GM23338 (cell line): ENCODE data around the gene NBAS. TPM values are rescaled to one million over a fixed set of nuclear protein-coding genes. Genes with fewer than 3 reads are reported as not detected.
A peak's percentile ranks its signal among the peaks of the same experiment; 100 is the strongest.

ENCODE experiments used
- ATAC-seq: fragments of 200-7000 bp; cut with Tn5 transposase; 3 replicates; pipeline ENCODE4 v1.9.1; 2020
- DNase-seq: peaks from one replicate; pipeline ENCODE4 v3.0.0-alpha.2; 2015; ENCODE audit warnings: low spot score
- H2AFZ ChIP-seq: fragments of 200-600 bp; sonication (generic); 2 replicates; pipeline ENCODE4 v1.8.0; 2016; ENCODE audit warnings: antibody characterized with exemption, mild to moderate bottlenecking, moderate library complexity
- H3F3A ChIP-seq: fragments of 200-600 bp; sonication (generic); replicated peaks from 2 replicates; pipeline ENCODE4 v1.8.0; 2017; ENCODE audit warnings: antibody characterized with exemption, mixed run types, low read depth
- H3K27ac ChIP-seq: fragments of 200-600 bp; sonication (generic); 2 replicates; pipeline ENCODE4 v1.6.1; 2016; ENCODE audit warnings: low read depth
- H3K27me3 ChIP-seq: fragments of 200-600 bp; sonication (generic); 2 replicates; pipeline ENCODE4 v1.8.0; 2016; ENCODE audit warnings: mild to moderate bottlenecking, mixed run types, moderate library complexity; ENCODE audit not compliant: insufficient read depth
- H3K36me3 ChIP-seq: fragments of 200-600 bp; sonication (generic); 2 replicates; pipeline ENCODE4 v1.8.0; 2016; ENCODE audit warnings: mild to moderate bottlenecking; ENCODE audit not compliant: insufficient read depth
- H3K4me1 ChIP-seq: fragments of 200-600 bp; sonication (generic); 2 replicates; pipeline ENCODE4 v1.8.0; 2016; ENCODE audit warnings: mild to moderate bottlenecking, moderate library complexity; ENCODE audit not compliant: insufficient read depth
- H3K4me2 ChIP-seq: fragments of 200-600 bp; sonication (generic); 2 replicates; pipeline ENCODE4 v1.7.1; 2017; ENCODE audit warnings: mixed run types
- H3K4me3 ChIP-seq: fragments of 200-600 bp; sonication (generic); 2 replicates; pipeline ENCODE4 v1.6.1; 2016; ENCODE audit warnings: mixed run types
- H3K79me2 ChIP-seq: fragments of 200-600 bp; sonication (generic); replicated peaks from 2 replicates; pipeline ENCODE4 v1.8.0; 2017; ENCODE audit warnings: mild to moderate bottlenecking; ENCODE audit not compliant: insufficient read depth
- H3K9me2 ChIP-seq: fragments of 200-600 bp; sonication (generic); 2 replicates; pipeline ENCODE4 v1.8.0; 2017; ENCODE audit not compliant: insufficient read depth
- H4K20me1 ChIP-seq: fragments of 200-600 bp; sonication (generic); replicated peaks from 2 replicates; pipeline ENCODE4 v1.8.0; 2017; ENCODE audit warnings: mild to moderate bottlenecking; ENCODE audit not compliant: insufficient read depth
- H3K27ac Mint-ChIP-seq: 2 replicates; pipeline ENCODE4 v1.8.0; 2020; ENCODE audit warnings: inconsistent platforms, mild to moderate bottlenecking, moderate library complexity, mixed read lengths
- H3K27me3 Mint-ChIP-seq: 3 replicates; pipeline ENCODE4 v1.8.0; 2022; ENCODE audit warnings: low read depth, mild to moderate bottlenecking, moderate library complexity, mixed read lengths, inconsistent platforms; ENCODE audit not compliant: insufficient read depth, poor library complexity
- H3K36me3 Mint-ChIP-seq: 3 replicates; pipeline ENCODE4 v1.8.0; 2021; ENCODE audit warnings: low read depth, mild to moderate bottlenecking, inconsistent platforms, moderate library complexity, mixed read lengths
- H3K4me1 Mint-ChIP-seq: 3 replicates; pipeline ENCODE4 v1.8.0; 2020; ENCODE audit warnings: mild to moderate bottlenecking, inconsistent platforms, mixed read lengths
- H3K4me3 Mint-ChIP-seq: 3 replicates; pipeline ENCODE4 v1.8.0; 2021; ENCODE audit warnings: moderate library complexity, mild to moderate bottlenecking, inconsistent platforms, mixed read lengths
- H3K9me3 Mint-ChIP-seq: 3 replicates; pipeline ENCODE4 v1.8.0; 2020; ENCODE audit warnings: moderate library complexity, mild to moderate bottlenecking, inconsistent platforms, mixed read lengths
- CREB1 ChIP-seq: fragments of 250-450 bp; sonication (Bioruptor Pico); IDR thresholded peaks from 2 replicates; pipeline ENCODE4 v1.5.0; 2020; ENCODE audit warnings: low read depth, mild to moderate bottlenecking, moderate library complexity
- CTCF ChIP-seq, 2 experiments: fragments of 200-600 bp in 1 of 2; sonication (generic) in 1 of 2; conservative IDR thresholded peaks; 2 replicates each; pipeline versions ENCODE4 v1.5.1 to v1.6.1; 2016 to 2017; ENCODE audit warnings: antibody characterized with exemption in 2 of 2, low read depth in 2 of 2, mild to moderate bottlenecking in 2 of 2, moderate library complexity in 1 of 2
- EZH2 ChIP-seq: fragments of 200-600 bp; sonication (generic); IDR thresholded peaks from one replicate; pipeline ENCODE4 v1.8.0; 2017; ENCODE audit warnings: antibody characterized with exemption, mild to moderate bottlenecking, low read depth; ENCODE audit not compliant: unreplicated experiment
- EZH2phosphoT487 ChIP-seq: fragments of 200-600 bp; sonication (generic); IDR thresholded peaks from one replicate; pipeline ENCODE4 v1.8.1; 2018; ENCODE audit warnings: antibody characterized with exemption; ENCODE audit not compliant: unreplicated experiment
- JUNB ChIP-seq: IDR thresholded peaks from one replicate; pipeline ENCODE4 v1.6.1; 2016; ENCODE audit warnings: antibody characterized with exemption; ENCODE audit not compliant: unreplicated experiment
- NANOG ChIP-seq: IDR thresholded peaks from 2 replicates; pipeline ENCODE4 v1.6.1; 2016; ENCODE audit warnings: antibody characterized with exemption, borderline replicate concordance
- ZNF331 ChIP-seq: fragments of 250-450 bp; sonication (Bioruptor Pico); IDR thresholded peaks from 2 replicates; pipeline ENCODE4 v1.5.0; 2020; ENCODE audit warnings: low read depth, mild to moderate bottlenecking, moderate library complexity
- polyA plus RNA-seq: library from polyadenylated mRNA; unstranded; fragments of >200 nt; fragmentation: Nextera tagmentation; extraction: Ambion mirVana; gene quantifications from 2 replicates; pipeline ENCODE4 v1.2.1, GENCODE V29; 2016
- total RNA-seq: library from RNA; depleted of rRNA; stranded (reverse); fragments of >200 nt; shearing (Covaris generic); gene quantifications from 2 replicates; pipeline ENCODE4 v1.2.3, GENCODE V29; 2014

Gene NBAS
- total and polyA plus RNA-seq, 2 experiments from 2014 or later: 24.8 to 38.9 TPM

- Histone ChIP-seq H3K27ac (no peak overlapping the region), H3K9me2 (no peaks in the 10 kb centered on the region; the same call in 1 of the 2 replicates), H3K27me3 (no peaks in the 10 kb centered on the region), H3K36me3 (no peaks in the 10 kb centered on the region), H3K79me2 (no peaks in the 10 kb centered on the region), H3K4me2 (no peak overlapping the region), H3K4me1 (no peaks in the 10 kb centered on the region), H3F3A (no peaks in the 10 kb centered on the region), H2AFZ (no peak overlapping the region), H4K20me1 (no peaks in the 10 kb centered on the region), H3K4me3 (no peak overlapping the region)
- peaks cover 4% of the 10 kb centered on the region for H3K4me1 Mint-ChIP-seq
- no peaks in the 10 kb centered on the region for H3K27me3 Mint-ChIP-seq
- no peak overlapping the region for H3K4me3 Mint-ChIP-seq
- TF ChIP-seq CREB1 (CRISPR knock-in tag) (no peak), CTCF (conservative IDR thresholded peaks at IDR 0.05; ENCODE audit: low read depth in 2 of 2) (no peak), EZH2 (no peak), NANOG (no peak), JUNB (no peak)
- H3K9me3 Mint-ChIP-seq: no peaks in the 10 kb centered on the region
- H3K36me3 Mint-ChIP-seq: no peaks in the 10 kb centered on the region
- DNase-seq: no peak
- no peak for ATAC-seq
- H3K27ac Mint-ChIP-seq: no peak overlapping the region
Observed at GRCh38 chr2:15580451-15580850, 19.3 kb upstream of the NBAS start.

GRCh38 chr2:15579641-15580040 is 18.5 kb upstream of the NBAS start:
- H3K9me3 Mint-ChIP-seq: no peaks in the 10 kb centered on the region
- Histone ChIP-seq H4K20me1 (no peaks in the 10 kb centered on the region), H3K4me2 (no peak overlapping the region), H3F3A (no peaks in the 10 kb centered on the region), H3K79me2 (no peaks in the 10 kb centered on the region), H3K27me3 (no peaks in the 10 kb centered on the region), H3K4me1 (no peaks in the 10 kb centered on the region), H3K27ac (no peak overlapping the region), H2AFZ (no peak overlapping the region), H3K36me3 (no peaks in the 10 kb centered on the region), H3K4me3 (no peak overlapping the region), H3K9me2 (no peaks in the 10 kb centered on the region; the same call in 1 of the 2 replicates)
- 0 out of 2 replicates have a peak overlapping the region, but pooled peaks have one; percentile 32 for H3K27ac Mint-ChIP-seq
- DNase-seq (peak; percentile 42), ATAC-seq (no peak)
- peaks cover 2% of the 10 kb centered on the region for H3K27me3 Mint-ChIP-seq
- no peak for TF ChIP-seq ZNF331 (CRISPR knock-in tag)
- no peak for TF ChIP-seq EZH2phosphoT487
- H3K4me1 Mint-ChIP-seq: peaks cover 4% of the 10 kb centered on the region
- H3K4me3 Mint-ChIP-seq: no peak overlapping the region
- H3K36me3 Mint-ChIP-seq: no peaks in the 10 kb centered on the region

GRCh38 chr2:15577071-15577735 is 16.1 kb upstream of the NBAS start:
- H3K9me2 ChIP-seq: no peaks in the 10 kb centered on the region; the same call in 1 of the 2 replicates
- no peaks in the 10 kb centered on the region for H4K20me1 ChIP-seq
- DNase-seq: peak; percentile 95
- no peak overlapping the region for H2AFZ ChIP-seq
- Mint-ChIP-seq H3K9me3 (no peaks in the 10 kb centered on the region), H3K4me3 (no peak overlapping the region), H3K4me1 (peaks cover 4% of the 10 kb centered on the region), H3K27ac (no peak overlapping the region), H3K36me3 (no peaks in the 10 kb centered on the region), H3K27me3 (peaks cover 3% of the 10 kb centered on the region)
- ATAC-seq: peak; percentile 99
- no peaks in the 10 kb centered on the region for H3K4me1 ChIP-seq
- H3F3A ChIP-seq: no peaks in the 10 kb centered on the region
- no peaks in the 10 kb centered on the region for H3K36me3 ChIP-seq
- H3K4me3 ChIP-seq: no peak overlapping the region
- no peak overlapping the region for H3K27ac ChIP-seq
- no peaks in the 10 kb centered on the region for H3K79me2 ChIP-seq
- H3K4me2 ChIP-seq: no peak overlapping the region
- no peaks in the 10 kb centered on the region for H3K27me3 ChIP-seq
- TF ChIP-seq CTCF (conservative IDR thresholded peaks at IDR 0.05; ENCODE audit: low read depth in 2 of 2) (peak; percentile 89 to 97), ZNF331 (CRISPR knock-in tag) (no peak)
